Choroid plexus epithelial cell (primary cell): ENCODE measurements around the gene BCAS3.

ENCODE experiments used
- DNase-seq: peaks from one replicate; pipeline ENCODE4 v3.0.0-alpha.2; 2010; ENCODE audit warnings: low read depth
- H3K4me3 ChIP-seq: 2 replicates; pipeline ENCODE4 v1.5.1; 2011; ENCODE audit warnings: low read depth, mild to moderate bottlenecking, control low read depth, low read length, moderate library complexity
- TF ChIP-seq, protein P1 (sequence below): conservative IDR thresholded peaks from 2 replicates; pipeline ENCODE4 v1.5.1; 2011; ENCODE audit warnings: low read depth, mild to moderate bottlenecking, control low read depth, inconsistent platforms, low read length, moderate library complexity

BCAS3 gene

DNA sequence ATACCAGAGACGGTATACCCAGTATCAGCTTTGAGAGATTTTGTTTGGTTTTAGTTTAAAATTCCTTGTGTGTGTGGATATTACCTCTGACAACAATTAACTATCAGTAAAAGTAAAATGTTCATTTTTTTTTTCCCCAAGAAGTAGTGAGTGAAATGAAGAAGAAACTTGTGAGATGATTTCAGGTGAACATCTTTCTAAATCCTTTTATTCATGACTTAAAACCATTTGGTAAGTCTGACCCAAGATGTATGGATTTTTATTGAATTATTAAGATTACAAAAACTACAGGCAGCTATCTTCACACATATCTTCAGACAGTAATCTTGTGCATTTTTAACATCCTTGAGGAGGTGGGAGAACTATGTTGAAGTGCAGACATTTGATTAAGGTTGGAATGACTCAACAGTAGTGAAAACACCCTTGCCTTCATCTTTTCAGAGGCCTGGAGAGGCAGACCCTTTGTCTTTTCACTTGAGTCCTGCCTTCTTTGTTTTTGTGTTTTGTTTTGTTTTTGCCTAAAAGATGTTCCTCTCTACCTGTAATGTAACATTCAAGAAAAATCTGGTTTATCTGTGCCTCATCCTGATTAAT, 481.7 kb downstream of the BCAS3 start:
- TF ChIP-seq, protein P1, sequence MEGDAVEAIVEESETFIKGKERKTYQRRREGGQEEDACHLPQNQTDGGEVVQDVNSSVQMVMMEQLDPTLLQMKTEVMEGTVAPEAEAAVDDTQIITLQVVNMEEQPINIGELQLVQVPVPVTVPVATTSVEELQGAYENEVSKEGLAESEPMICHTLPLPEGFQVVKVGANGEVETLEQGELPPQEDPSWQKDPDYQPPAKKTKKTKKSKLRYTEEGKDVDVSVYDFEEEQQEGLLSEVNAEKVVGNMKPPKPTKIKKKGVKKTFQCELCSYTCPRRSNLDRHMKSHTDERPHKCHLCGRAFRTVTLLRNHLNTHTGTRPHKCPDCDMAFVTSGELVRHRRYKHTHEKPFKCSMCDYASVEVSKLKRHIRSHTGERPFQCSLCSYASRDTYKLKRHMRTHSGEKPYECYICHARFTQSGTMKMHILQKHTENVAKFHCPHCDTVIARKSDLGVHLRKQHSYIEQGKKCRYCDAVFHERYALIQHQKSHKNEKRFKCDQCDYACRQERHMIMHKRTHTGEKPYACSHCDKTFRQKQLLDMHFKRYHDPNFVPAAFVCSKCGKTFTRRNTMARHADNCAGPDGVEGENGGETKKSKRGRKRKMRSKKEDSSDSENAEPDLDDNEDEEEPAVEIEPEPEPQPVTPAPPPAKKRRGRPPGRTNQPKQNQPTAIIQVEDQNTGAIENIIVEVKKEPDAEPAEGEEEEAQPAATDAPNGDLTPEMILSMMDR, result no peak
- no peak overlapping the region for H3K4me3 ChIP-seq
- peak; percentile 41 for DNase-seq

- no peak for DNase-seq
- TF ChIP-seq, protein P1, result no peak
- H3K4me3 ChIP-seq, result no peak overlapping the region
These were observed 482.6 kb downstream of the BCAS3 start for GRCh38 chr17:61160204-61160603.

- TF ChIP-seq, protein P1, result no peak
- no peak overlapping the region for H3K4me3 ChIP-seq
- no peak for DNase-seq
These were observed 483.3 kb downstream of the BCAS3 start for GRCh38 chr17:61160789-61161445.

GRCh38 chr17:61161615-61162134, 484.0 kb downstream of the BCAS3 start:
- DNase-seq, result no peak
- H3K4me3 ChIP-seq, result no peak overlapping the region
- TF ChIP-seq, protein P1, result no peak

DNA sequence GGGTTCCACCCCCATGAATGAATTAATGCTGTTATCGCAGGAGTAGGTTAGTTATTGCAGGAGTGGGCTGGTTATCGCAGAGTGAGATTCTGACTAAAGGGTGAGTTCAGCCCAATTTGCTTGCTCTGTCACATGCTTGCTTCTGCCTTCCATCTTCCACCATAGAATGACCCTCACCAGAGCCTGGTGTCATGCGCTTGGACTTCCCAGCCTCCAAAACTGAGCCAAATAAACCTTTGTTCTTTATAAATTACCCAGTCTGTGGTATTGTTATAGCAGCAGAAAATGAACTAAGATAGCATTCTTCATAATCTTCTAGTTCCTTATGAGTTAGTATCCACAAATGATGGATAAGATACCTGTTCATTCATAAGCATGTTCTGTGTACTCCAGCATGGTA, 486.9 kb downstream of the BCAS3 start:
- DNase-seq, result no peak
- no peak overlapping the region for H3K4me3 ChIP-seq
- TF ChIP-seq, protein P1, result no peak

- TF ChIP-seq, protein P1, result no peak
- DNase-seq, result no peak
- H3K4me3 ChIP-seq, result no peak overlapping the region
These were observed 489.4 kb downstream of the BCAS3 start for GRCh38 chr17:61167075-61167474.

- TF ChIP-seq, protein P1, result no peak
- no peak overlapping the region for H3K4me3 ChIP-seq
- DNase-seq, result peak; percentile 40
These were observed 490.9 kb downstream of the BCAS3 start for GRCh38 chr17:61168506-61168905.
